AG08396 (cell line): ENCODE measurements around the gene UGT1A4.

Source experiments
- DNase-seq: peaks from one replicate; pipeline ENCODE4 v3.0.0; 2012; ENCODE audit warnings: low spot score, mixed read lengths

Gene UGT1A4

DNA sequence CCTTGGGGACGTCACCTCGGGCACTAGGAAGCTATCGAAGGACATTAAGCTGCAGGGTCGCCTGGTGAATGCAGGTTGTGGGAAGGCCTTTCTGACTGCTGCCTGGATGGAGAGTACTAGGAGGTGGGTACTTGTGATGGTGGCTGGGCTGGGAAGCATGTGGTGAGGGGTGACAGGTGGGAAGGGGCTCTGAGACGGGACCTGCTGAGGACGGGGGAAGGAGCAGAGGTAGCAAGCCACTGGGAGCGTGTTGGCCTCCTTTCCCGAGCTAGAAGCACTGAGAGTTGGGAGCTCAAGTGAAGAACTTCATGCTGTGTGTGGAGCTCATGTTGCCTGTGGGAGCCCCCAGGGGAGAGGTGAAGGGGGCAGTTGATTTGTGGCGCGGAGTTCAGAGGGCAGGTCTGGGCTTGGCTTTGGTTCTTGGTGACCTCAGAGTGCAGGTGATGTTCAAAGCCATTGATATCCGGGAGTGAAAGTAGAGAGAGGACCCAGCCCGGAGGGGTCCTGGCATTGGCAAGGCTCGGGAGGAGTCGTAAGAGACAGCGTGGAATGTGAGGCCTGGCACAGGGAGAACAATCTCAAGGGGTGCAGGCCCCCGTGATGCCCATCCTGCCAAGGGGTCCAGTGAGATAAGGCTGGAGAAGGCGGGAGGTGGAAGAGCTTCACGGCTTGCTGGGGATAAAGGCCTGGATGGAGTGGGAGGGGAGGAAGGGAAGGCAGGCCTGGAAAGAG is 72.8 kb downstream of the UGT1A4 start:
- no peak for DNase-seq

DNA sequence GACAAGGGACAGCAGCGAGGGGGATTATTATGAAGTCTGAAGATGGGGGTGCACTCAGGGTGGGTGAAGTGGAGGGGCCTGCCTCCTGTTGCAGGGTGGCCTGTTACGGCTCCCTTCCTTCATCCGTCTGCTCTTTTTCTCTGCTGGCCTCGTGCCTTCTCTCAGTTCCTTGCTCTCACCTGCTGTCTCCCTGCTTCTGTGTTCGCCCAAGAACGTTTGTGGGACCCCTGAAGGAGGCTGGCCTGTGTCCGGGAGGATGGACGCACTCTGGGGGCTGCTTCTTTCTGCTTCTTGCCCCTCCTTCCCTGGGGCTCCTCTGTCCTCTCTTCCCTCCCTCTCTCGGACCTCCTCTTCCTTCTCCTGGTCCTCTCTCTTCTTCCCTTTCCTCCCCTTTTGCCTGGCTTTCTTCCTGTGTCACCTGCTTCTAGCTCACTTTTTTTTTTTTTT is 73.4 kb downstream of the UGT1A4 start:
- no peak for DNase-seq

DNA sequence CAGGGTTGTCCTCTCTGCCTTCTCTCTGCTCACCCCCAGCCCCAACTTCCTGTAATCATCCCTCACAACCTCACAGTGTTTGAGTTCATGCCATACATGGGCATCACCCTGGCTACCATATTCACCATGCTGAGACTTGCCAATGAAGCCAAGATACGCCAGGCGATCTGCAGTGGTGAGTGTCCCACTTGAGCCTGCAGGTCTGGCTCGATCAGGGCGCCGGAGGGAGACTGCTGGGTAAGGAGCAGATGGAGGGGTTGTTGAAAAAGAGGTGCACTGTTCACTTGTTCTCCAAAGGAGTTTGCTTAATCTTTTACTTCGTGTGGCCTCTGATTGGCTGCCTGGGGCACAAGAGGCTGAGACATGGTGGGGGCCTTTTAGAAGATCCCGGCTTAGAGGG is 74.2 kb downstream of the UGT1A4 start:
- DNase-seq, result no peak

DNA sequence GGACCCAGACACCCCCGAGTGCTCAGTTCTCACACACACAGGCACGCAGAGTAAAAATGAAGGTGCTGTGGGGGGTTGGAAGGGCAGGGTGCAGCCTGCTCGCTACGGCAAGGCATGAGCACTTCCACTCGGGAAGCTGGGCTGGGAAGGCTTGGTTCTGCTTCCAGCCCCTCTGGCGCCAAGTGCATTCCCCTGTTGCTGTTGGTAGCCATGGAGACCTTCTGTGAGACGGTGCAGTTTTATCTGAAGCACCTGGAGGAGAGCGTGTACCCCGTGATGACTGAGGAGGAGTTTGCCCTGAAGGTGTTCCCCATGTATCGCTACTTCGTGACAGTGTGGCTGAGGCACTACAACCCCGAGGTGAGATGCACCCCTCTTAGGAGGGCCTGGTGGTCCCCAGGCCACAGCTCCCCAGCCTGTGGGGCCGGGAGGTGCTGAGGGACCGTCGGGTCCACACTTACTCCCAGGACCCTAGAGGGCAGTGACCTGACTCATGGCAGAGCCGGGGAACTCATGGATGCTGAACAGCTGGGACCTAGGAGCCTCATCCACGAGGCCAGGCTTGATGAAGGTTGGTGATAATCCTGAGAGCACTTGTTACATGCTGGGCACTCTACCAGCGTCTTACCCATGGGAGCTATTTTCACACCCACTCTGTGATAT is 75.1 kb downstream of the UGT1A4 start:
- no peak for DNase-seq

DNA sequence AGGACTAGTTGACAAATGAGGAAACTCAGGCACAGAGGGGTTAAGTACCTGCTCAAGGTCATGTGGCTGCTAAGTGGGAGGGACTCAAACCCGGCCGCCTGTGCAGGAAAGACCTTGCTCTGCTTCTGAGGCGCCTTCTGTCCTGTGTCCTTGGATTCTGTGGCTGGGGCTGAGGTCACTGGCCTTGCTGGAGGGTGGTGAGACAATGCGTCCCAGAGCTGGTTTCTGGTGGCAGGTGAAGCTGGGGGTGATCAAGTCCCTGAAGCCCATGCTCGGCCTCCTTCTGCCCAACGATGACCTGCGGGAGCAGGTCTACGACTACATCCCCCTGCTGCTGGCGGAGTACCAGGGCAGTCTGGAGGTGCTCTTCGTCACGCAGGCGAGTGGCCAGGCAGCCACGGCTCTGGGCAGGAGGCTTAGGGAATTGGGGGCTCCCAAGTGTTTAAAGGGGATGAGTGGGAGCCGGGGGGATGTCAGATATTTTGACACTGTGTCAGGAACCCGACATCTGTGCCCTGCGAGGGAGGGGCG is 75.7 kb downstream of the UGT1A4 start:
- DNase-seq, result no peak

DNA sequence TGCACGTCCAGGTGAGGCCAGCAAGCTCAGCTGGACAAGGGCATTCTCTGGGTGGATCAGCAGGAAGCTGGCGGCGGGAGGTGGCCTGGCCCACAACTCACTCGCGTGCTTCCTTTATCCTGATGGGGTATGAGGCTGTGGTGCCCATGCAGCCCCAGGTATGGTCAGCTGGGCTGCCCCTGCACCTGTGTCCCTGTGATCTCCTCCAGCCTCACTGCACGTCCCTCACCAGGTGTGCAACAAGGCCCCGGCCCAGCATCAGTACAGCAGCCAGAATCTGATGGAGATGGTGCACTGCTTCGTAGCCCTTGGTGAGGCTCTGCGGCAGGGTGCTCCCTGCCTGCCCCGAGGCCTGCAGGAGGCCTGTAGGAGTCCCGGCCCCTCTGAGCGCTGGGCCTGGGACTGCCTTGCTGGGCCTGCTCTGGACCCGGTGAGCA is 77.2 kb downstream of the UGT1A4 start:
- no peak for DNase-seq

DNA sequence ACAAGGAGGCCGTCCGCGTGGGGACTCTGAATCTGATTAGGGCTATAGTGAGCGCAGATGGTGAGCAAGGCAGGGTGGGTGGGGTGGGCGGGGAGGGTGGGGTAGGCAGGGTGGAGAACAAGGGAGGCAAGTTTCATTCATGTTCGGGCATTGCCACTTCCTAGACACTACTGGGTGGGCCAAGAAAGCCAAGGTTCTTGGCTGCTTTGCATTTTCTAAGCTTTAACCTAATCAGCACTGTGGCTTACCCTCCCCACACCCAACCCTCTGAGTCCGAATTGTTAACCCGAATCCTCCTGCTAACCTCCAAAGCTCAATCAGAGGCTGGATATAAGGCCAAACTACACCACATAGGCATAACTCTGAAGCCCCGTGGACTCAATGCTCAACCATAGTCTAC is 77.7 kb downstream of the UGT1A4 start:
- no peak for DNase-seq

DNA sequence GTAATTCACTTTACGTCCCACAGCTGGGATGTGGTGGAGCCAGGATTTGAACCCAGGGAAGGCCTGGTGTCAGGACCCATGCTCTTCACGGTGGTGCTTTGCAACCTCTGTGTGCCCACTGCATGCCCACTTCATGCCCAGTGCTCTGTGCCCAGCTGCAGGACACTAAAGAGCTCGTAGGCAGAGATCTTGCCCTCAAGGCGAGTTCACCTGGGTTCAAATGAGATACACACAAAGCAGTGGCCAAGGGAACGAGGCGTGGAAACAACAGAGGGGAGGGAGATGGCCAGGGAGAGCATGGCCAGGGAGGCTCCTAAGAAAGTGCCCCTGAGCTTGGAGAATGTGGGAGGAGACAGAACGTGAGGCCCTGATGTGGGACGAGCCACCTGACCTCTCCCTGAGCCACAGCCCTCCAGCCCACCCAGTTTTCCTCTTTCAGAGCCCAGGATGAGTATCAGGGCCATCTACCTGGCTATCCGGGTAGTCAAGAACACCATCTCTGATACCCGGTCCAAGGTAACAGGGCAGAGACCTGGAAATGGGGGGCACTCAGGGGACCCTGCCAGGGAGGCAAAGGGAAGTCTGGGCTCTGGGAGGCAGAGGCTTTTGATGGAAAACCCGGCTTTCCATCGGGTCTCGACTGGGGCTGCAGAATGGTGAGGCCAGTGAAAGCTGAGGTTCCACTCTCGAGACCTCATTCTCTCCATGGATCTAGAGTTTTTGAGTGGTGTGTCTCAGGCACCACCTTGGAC is 80.0 kb downstream of the UGT1A4 start:
- no peak for DNase-seq

DNA sequence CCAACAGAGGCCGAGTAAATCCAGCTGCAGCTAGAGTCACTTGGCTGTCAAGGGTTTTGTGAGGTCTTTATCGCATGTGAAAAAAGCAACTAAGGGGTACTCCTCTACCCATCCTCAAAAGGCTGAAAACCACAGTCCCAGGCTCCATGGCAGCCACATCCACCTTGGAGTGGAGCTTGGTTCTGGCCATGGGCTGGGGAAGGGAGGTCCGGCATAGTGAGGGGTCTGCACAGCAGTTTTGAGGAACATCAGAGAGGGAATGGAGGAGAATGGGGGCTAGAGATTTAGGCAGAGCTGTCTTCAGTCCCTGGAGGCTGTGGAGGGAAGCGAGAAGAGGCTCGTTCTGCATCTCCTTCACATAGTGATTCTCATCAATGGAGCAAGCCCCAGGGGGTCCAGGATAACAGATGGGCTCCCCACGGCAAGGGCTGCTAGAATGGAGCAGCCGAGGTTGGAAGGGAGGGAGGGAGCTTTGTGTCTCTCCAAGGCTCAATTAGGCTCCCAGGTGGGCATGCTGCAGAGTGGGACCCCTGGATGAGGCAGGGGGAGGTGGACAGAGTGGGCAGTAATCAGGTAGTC is 80.6 kb downstream of the UGT1A4 start:
- no peak for DNase-seq

DNA sequence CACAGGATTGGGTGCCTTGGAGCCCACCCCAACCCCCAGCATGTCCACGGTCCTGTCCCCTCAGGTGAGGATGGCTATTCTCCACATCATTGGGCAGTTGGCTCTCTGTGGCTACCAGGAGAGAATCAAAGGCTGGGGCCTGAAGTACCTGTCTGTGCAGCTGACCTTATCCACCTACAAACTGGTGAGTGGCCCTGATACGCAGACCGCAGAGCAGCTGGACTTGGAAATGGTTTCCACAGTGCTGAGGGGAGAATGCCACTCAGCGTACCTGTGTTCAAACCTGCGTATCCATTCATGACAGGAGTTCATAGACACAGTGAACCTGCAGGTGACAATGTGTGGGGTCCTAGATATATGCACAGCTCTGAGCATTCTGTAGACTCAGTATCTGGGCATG is 81.2 kb downstream of the UGT1A4 start:
- no peak for DNase-seq

DNA sequence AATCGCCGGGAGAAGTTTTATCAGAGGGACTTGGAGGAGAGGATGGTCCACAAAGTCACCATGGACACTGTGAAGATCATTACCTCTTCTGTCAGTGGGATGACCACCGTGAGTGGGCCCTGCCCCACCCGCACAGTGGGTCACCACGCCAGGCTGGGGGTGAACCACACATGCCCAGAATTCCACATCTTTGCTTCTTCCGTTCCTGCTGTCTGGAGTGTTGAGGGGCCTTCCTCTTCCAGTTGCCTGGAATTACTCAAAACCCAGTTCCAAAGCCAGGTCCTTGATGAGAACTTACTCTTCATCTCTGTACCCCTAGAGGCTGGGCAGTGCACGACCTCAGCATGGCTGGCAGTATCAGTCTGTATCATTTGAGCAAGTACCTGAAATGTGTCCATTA is 81.7 kb downstream of the UGT1A4 start:
- no peak for DNase-seq

DNA sequence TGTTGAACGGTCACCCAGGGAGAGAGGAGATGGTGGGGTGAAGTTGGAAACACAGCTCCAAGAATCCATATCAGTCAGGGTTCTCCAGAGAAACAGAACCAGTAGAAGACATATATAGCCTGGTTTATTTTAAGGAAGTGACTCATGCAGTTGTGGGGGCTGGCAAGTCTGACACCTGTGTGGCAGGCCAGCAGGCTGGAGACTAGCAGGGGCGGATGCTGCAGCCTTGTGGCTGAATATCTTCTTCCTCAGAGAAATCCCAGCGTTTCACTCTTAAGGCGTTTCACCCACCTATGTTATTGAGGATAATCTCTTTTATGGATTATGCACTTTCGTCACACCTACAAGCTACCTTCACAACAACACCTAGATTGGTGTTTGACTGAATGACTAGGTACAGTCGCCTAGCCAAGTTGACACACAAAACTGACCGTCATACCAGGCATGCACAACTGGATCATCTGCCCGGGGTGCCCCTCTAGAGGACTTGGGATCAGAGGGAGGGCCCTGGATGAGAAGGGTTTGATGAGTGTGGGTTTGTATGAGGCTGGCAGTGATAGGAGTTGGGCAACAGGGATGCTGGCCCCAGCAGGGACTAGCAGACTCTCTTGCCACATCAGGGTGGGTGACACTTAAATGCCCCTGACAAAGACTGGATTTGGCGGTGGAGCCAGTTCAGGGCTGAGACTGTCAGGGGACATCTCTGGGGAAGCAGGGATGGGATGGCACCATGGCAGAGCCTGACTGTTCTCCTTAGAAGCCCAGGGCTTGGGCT is 83.0 kb downstream of the UGT1A4 start:
- no peak for DNase-seq

DNA sequence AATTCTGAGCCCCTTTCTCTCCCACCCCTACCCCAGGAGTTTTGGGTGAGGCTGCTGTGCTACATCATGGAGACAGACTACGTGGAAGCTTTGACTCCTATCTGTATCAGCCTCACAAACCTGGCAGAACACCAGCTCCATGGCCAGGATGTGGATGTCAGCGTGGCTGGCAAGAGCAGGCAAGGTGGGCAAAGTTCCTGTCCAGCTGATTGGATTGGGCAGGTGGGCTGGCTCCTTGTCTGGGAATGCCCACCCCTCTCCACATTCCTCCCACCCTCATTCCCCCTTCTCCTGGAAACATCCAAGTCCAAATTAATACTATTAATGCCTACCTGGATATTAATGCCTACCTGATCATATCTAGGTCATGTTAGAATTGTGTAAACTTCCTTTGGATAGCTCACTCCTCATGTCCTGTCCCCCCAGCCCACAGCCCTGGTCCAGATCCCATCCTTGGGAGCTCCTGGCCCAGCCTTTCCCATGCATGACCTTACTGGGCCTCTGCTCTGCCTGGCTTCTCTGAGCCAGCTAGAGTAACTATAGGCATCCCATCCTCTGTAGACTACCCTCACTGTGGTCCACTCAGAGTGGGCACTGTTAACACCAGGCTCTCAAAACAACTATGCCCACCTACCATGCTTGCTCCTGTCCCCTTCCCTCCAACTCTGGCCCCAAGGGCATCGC is 83.7 kb downstream of the UGT1A4 start:
- DNase-seq, result no peak

DNA sequence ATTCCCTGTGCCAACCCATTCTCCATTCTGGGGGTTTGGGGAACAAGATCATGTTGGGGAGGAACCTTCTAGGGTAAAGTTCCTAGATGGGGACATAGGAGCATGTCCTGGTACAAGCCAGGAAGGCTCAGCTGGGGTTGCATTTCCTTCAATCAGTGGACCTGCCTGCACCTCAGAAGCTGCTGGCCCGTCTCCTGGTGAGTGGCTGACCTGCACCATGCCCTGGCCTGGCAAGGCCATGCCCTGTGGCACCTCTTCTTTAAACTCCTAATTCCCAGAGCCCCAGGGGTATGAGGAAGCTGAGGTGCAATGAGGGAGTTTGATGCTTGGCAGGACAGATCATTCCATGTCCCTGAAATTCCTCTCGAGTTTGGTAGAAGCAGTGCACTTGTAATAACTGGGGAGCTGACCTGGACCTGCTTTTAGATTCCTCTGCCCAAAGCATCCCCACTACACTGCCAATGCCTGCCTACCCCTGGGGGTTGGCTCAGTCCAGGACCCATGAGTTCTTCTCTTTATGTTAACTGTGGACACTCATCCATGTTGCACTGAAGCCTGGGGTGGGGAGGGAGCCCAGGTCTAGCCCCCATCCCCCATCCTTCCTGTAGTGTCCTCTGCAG is 84.9 kb downstream of the UGT1A4 start:
- DNase-seq, result no peak

DNA sequence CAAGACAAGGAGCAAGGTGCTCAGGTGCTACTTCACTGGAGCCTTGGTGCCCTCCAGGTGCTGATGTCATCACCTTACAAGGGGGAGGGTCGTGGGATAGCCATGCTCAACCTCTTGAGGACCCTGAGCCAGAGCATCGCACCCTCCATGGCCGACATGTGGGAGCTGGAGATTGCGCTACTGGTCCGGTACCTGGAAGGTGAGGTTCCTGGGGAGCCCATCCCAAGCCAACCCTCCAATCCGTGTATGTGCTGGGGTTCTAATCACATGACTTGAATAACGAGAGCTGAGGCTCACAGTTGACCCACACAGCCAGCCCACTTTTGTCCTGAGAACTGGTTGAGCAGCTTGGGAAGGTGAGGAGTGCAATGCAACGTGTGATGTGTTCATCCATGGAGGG is 85.5 kb downstream of the UGT1A4 start:
- DNase-seq, result no peak

DNA sequence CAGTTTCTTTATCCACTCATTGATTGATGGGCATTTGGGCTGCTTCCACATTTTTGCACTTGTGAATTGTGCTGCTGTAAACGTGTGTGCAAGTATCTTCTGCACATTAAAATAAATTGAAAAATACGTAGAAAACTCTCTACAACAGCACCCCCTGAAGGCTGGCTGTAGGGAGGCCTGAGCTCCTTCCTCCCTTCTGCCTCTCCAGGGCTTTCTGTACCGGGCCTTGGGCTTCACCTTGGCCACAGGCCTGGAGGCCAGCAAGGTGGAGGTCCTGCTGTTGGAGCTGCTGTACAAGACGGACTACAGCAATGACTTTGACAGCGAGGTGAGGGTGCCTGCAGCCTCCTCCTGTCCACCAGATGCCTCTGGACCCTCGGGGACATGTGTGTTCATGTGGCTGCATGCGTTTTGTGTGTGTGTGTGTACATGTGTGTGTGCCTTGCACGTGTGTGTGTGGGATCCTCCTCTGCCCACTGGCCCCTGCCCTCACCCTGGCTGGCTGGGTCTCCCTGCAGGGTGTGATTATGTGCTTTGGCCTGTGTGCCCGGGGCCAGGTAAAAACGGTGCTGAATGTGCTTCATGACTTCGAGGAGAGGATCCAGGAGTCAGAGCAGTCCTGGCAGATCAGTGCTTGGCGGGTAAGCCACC is 88.8 kb downstream of the UGT1A4 start:
- DNase-seq, result no peak

DNA sequence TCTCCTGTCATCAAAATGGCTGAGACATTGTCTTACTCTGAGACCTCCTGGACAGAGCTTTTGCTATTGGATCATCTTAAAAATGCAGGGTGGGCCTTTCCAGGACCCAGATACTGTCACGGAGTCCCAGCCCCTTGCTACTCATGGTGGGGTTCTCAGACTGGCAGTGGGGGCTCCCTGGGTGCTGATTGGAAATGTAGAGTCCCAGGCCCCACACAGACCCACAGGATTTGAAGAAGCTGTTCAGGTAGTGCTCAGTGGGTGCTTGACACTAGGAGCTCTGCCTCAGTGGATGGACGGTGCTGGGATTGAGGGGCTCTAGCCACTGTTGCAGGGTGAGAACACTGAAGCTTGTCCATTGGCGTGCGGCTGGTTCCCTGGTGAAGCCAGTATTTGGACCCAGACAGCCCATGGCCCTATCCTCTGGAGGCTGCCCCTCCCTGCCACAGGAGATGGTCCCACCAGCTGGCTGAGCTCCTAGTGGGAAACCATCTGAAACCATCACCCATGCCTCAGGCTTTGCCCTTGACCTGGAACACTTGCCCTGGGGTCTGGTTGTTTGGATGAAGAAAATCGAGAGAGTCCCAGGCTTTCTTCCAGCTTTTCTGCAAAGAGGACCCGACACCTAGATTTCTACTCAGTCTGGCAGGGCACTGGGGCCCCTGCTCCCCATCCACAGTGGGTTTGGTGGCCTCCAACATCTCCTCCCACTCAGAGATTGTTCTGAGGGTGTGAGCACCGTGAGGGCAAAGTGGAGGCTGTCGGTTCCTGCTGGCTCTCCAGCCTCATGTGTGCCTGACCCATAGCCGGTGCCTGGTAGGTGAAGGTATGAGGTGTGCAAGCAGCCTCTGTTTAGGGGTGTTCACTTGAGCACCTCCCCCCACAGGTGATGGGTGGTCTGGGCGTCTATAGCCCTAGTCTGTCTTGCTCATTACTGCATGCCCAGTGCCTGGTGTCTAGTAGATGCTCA is 89.7 kb downstream of the UGT1A4 start:
- no peak for DNase-seq

DNA sequence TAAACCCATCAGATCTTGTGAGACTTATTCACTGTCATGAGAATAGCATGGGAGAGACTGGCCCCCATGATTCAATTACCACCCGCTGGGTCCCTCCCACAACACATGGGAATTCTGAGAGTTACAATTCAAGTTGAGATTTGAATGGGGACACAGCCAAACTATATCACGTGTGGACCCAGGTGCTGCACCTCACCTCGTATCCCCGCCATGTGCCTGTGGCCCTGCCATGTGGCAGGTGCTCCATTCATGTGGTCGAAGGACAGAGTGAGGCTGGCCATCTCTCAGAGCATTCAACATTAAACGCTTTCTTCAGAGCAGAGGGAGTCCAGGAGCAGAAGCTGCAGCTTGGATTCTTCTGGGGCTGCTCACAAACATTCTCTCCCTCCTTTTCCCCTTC is 91.8 kb downstream of the UGT1A4 start:
- DNase-seq, result no peak

DNA sequence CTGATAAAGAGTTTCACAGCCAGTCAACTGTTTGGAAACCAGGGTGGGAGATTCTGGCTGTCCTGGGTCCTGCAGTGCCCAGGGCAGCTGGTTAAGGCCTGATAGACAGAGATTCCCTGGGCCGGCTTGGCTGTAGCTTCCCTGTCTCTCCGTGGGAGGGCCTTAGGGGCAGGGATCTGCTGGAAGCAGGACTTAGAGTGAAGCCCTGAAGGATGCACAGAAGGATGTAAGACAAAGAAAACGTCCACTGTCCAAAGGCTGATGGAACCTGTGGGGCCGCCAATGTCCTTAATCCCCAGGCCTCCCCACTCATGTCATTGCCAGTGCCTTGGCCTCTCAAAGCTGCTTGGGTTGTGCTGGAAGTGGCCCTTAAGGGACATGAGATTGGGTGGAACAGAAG is 92.6 kb downstream of the UGT1A4 start:
- DNase-seq, result no peak
